Endothelial cell of umbilical vein (primary cell): ENCODE data around the gene MBNL2. TPM values are rescaled to one million over a fixed set of nuclear protein-coding genes. Genes with fewer than 3 reads are reported as not detected.

Source experiments
- BruUV-seq: library from RNA; stranded (reverse); fragments of 400-500 nt; replicated peaks from 2 replicates; lab custom pipeline; 2021; lab: Mats Ljungman, UMichigan
- CTCF ChIA-PET: fragments of 300-600, 350-600 bp; sonication (Branson Sonifier 250); formaldehyde crosslinking; loops from one replicate; lab custom pipeline; 2021; ENCODE audit warnings: antibody characterized with exemption, inconsistent platforms; lab: Charles Lee
- POLR2A ChIA-PET: fragments of 300-600, 350-600 bp; sonication (Branson Sonifier 250); formaldehyde crosslinking; loops from one replicate; lab custom pipeline; 2021; ENCODE audit warnings: antibody characterized with exemption, inconsistent platforms; lab: Charles Lee
- DNase-seq: peaks from one replicate; pipeline ENCODE4 v3.0.0-alpha.2; 2011; ENCODE audit warnings: low read depth, low spot score
- FAIRE-seq: peaks from 2 replicates; lab custom pipeline; 2011; peaks lifted over from hg19 to GRCh38; lab: Jason Lieb, UNC
- H2AFZ ChIP-seq: 2 replicates; pipeline ENCODE4 v1.6.0; 2012; ENCODE audit warnings: low read depth, low read length, control low read depth, inconsistent platforms
- H3K27ac ChIP-seq: 2 replicates; pipeline ENCODE4 v1.5.1; 2011; ENCODE audit warnings: low read depth, mild to moderate bottlenecking, control low read depth, low read length, moderate library complexity; ENCODE audit not compliant: insufficient read depth
- H3K27me3 ChIP-seq, 2 experiments: 2 replicates each; pipeline versions ENCODE4 v1.6.0 to v1.6.1; 2011; ENCODE audit warnings: low read length in 2 of 2, mixed read lengths in 1 of 2; ENCODE audit not compliant: control insufficient read depth in 2 of 2, insufficient read depth in 2 of 2
- H3K36me3 ChIP-seq, 2 experiments: 2 replicates in 1 of 2; 3 replicates in 1 of 2; pipeline ENCODE4 v1.5.1; 2011; ENCODE audit warnings: low read length in 2 of 2, mild to moderate bottlenecking in 1 of 2, moderate library complexity in 1 of 2; ENCODE audit not compliant: control insufficient read depth in 2 of 2, insufficient read depth in 2 of 2; ENCODE audit errors: extremely low read depth in 1 of 2
- H3K4me1 ChIP-seq: 3 replicates; pipeline ENCODE4 v1.5.1; 2011; ENCODE audit warnings: mild to moderate bottlenecking, low read length; ENCODE audit not compliant: control insufficient read depth, insufficient read depth; ENCODE audit errors: extremely low read depth
- H3K4me2 ChIP-seq: 2 replicates; pipeline ENCODE4 v1.6.1; 2011; ENCODE audit warnings: low read length, control low read depth, mixed read lengths; ENCODE audit not compliant: insufficient read depth
- H3K4me3 ChIP-seq, 3 experiments: fragments of 200-600 bp in 1 of 3; sonication (generic), shearing (Covaris generic) in 1 of 3; replicated peaks in 1 of 3; 2 replicates each; pipeline ENCODE4 v1.5.1; 2011 to 2016; ENCODE audit warnings: control low read depth in 3 of 3, low read length in 3 of 3, mild to moderate bottlenecking in 2 of 3, inconsistent platforms in 1 of 3, low read depth in 1 of 3, moderate library complexity in 1 of 3; ENCODE audit not compliant: insufficient read depth in 1 of 3
- H3K79me2 ChIP-seq: 2 replicates; pipeline ENCODE4 v1.6.0; 2012; ENCODE audit warnings: low read length, inconsistent platforms; ENCODE audit not compliant: control insufficient read depth, insufficient read depth
- H3K9ac ChIP-seq: replicated peaks from 2 replicates; pipeline ENCODE3; 2011; ENCODE audit warnings: low read length, control low read depth; ENCODE audit not compliant: insufficient read depth; ENCODE audit errors: extremely low read depth
- H3K9me1 ChIP-seq: replicated peaks from 3 replicates; pipeline ENCODE4 v1.6.0; 2011; ENCODE audit warnings: mild to moderate bottlenecking, low read length; ENCODE audit not compliant: control insufficient read depth, insufficient read depth; ENCODE audit errors: extremely low read depth
- H3K9me3 ChIP-seq: replicated peaks from 2 replicates; pipeline ENCODE4 v1.5.1; 2012; ENCODE audit warnings: low read length, inconsistent platforms; ENCODE audit not compliant: control insufficient read depth, insufficient read depth
- H4K20me1 ChIP-seq: replicated peaks from 2 replicates; pipeline ENCODE3; 2011; ENCODE audit warnings: mild to moderate bottlenecking, low read length; ENCODE audit not compliant: control insufficient read depth, insufficient read depth; ENCODE audit errors: extremely low read depth
- EZH2 ChIP-seq: IDR thresholded peaks from 2 replicates; pipeline ENCODE4 v1.6.1; 2012; ENCODE audit warnings: borderline replicate concordance, low read depth, mild to moderate bottlenecking, moderate library complexity, low read length, inconsistent platforms; ENCODE audit not compliant: severe bottlenecking
- FOS ChIP-seq: IDR thresholded peaks from 2 replicates; pipeline ENCODE4 v1.6.1; 2011; ENCODE audit warnings: mild to moderate bottlenecking, low read length, moderate library complexity, borderline replicate concordance; ENCODE audit not compliant: insufficient read depth
- GATA2 ChIP-seq: IDR thresholded peaks from 2 replicates; pipeline ENCODE4 v1.7.0; 2011; ENCODE audit warnings: low read depth, mild to moderate bottlenecking, moderate library complexity, mixed read lengths, low read length; ENCODE audit not compliant: insufficient read length, insufficient read depth
- JUN ChIP-seq: IDR thresholded peaks from 2 replicates; pipeline ENCODE4 v1.6.1; 2011; ENCODE audit warnings: borderline replicate concordance, low read depth; ENCODE audit not compliant: insufficient read length, insufficient read depth
- MAX ChIP-seq: IDR thresholded peaks from 2 replicates; pipeline ENCODE4 v1.6.1; 2011; ENCODE audit not compliant: insufficient read depth, insufficient read length
- MYC ChIP-seq: IDR thresholded peaks from one replicate; pipeline ENCODE4 v1.6.1; 2011; ENCODE audit warnings: mild to moderate bottlenecking, low read depth, low read length
- POLR2A ChIP-seq: IDR thresholded peaks from 2 replicates; pipeline ENCODE4 v1.6.1; 2012; ENCODE audit warnings: low read depth, mild to moderate bottlenecking, control low read depth, low read length
- POLR2AphosphoS5 ChIP-seq: IDR thresholded peaks from 2 replicates; pipeline ENCODE4 v1.6.1; 2012; ENCODE audit warnings: low read depth, mild to moderate bottlenecking, control low read depth, low read length, moderate library complexity; ENCODE audit not compliant: insufficient read depth
- dilution Hi-C: fragments of 300-500 bp; cut with MboI; formaldehyde crosslinking; loops from one replicate; pipeline ENCODE4 v1.15.0; 2019; ENCODE audit warnings: low sequenced_read_pairs; ENCODE audit not compliant: extremely low pct_ligation_motif_present
- intact Hi-C: fragments of 100-400 bp; cut with micrococcal nuclease; formaldehyde crosslinking; loops from one replicate; pipeline ENCODE4 v1.10.0; 2022
- polyA plus RNA-seq, 4 experiments: library from polyadenylated mRNA; depleted of rRNA in 3 of 4; stranded (reverse) in 3 of 4; unstranded in 1 of 4; fragments of >200 nt; gene quantifications; 2 replicates each; pipeline versions ENCODE4 v1.2.1 to v1.2.3, GENCODE V29; 2011 to 2012; ENCODE audit warnings: missing spikeins in 1 of 4
- total RNA-seq: library from RNA; stranded (reverse); gene quantifications from 2 replicates; pipeline ENCODE4 v1.2.3, GENCODE V29; 2021
- TF ChIP-seq, protein P1 (sequence below), 2 donors: IDR thresholded peaks; 1 replicate in 1 of 2; 2 replicates in 1 of 2; pipeline ENCODE4 v1.5.1; 2011; ENCODE audit warnings: low read length in 2 of 2, mild to moderate bottlenecking in 2 of 2, moderate library complexity in 2 of 2, control low read depth in 1 of 2, inconsistent platforms in 1 of 2, low read depth in 1 of 2; ENCODE audit not compliant: insufficient read depth in 1 of 2; ENCODE audit errors: extremely low read depth in 1 of 2

MBNL2 gene
- total and polyA plus RNA-seq, 2 donors (not counting 3 experiments of a cell fraction or from before 2014, with no cell fraction given) = 32.9 to 76.5 TPM

GRCh38 chr13:97253581-97254293 is 31.6 kb downstream of the MBNL2 start:
- peaks cover 66% of the 10 kb centered on the region for H3K79me2 ChIP-seq
- H3K9ac ChIP-seq = no peak overlapping the region
- no peak overlapping the region for H2AFZ ChIP-seq
- TF ChIP-seq GATA2 = no peak
- no peak for TF ChIP-seq POLR2AphosphoS5
- TF ChIP-seq JUN = no peak
- TF ChIP-seq, protein P1, sequence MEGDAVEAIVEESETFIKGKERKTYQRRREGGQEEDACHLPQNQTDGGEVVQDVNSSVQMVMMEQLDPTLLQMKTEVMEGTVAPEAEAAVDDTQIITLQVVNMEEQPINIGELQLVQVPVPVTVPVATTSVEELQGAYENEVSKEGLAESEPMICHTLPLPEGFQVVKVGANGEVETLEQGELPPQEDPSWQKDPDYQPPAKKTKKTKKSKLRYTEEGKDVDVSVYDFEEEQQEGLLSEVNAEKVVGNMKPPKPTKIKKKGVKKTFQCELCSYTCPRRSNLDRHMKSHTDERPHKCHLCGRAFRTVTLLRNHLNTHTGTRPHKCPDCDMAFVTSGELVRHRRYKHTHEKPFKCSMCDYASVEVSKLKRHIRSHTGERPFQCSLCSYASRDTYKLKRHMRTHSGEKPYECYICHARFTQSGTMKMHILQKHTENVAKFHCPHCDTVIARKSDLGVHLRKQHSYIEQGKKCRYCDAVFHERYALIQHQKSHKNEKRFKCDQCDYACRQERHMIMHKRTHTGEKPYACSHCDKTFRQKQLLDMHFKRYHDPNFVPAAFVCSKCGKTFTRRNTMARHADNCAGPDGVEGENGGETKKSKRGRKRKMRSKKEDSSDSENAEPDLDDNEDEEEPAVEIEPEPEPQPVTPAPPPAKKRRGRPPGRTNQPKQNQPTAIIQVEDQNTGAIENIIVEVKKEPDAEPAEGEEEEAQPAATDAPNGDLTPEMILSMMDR (IDR thresholded peaks at IDR 0.05; ENCODE audit: extremely low read depth in 1 of 2, insufficient read depth in 1 of 2, low read depth in 1 of 2, low read length in 2 of 2) = no peak
- TF ChIP-seq MAX = no peak
- TF ChIP-seq EZH2 = no peak
- TF ChIP-seq MYC = no peak
- no peak for TF ChIP-seq FOS
- TF ChIP-seq POLR2A = no peak
- intact Hi-C loops = no loop called here
- H3K9me1 ChIP-seq = no peaks in the 10 kb centered on the region
- DNase-seq (no peak), FAIRE-seq (no peak)
- ChIA-PET POLR2A (no interaction called here), CTCF (interaction anchor here (1.3 to 4.8 kb wide), 2 partner anchors 22 to 28 kb away, joined by 3 to 29 read pairs; no protein-coding TSS in a partner anchor)
- BruUV-seq = no TSS peak
- no peaks in the 10 kb centered on the region for H3K36me3 ChIP-seq
- H3K27ac ChIP-seq = no peak overlapping the region
- H3K4me3 ChIP-seq = no peak overlapping the region
- no peak overlapping the region for H3K4me2 ChIP-seq
- H4K20me1 ChIP-seq = no peaks in the 10 kb centered on the region
- peaks cover 64% of the 10 kb centered on the region for H3K4me1 ChIP-seq
- no peaks in the 10 kb centered on the region for H3K27me3 ChIP-seq
- dilution Hi-C loops = no loop called here
- H3K9me3 ChIP-seq = no peaks in the 10 kb centered on the region
